AML-193 (cell line): Measurements from ENCODE around the gene FAHD2B.
"Not testable (repeated sequence)": the region's sequence is repeated elsewhere in the genome, so short reads cannot be mapped to it uniquely, and the experiment has no call there.

Source experiments
- DNase-seq, 2 experiments: peaks; one replicate each; lab custom pipeline; 2025; lab: John Stamatoyannopoulos, UW

Gene FAHD2B

GRCh38 chr2:97094772-97095611 is at the start of gene FAHD2B:
Gene FAHD2B (minus strand): TSS chr2:97094882. CDS start chr2:97091706, 3,176 bp downstream.
- peak; percentile 29 to 41 for DNase-seq

GRCh38 chr2:97144016-97144415 is 49.3 kb upstream of the FAHD2B start:
- not testable (repeated sequence) for DNase-seq

- not testable (repeated sequence) for DNase-seq
These were observed 34.4 kb upstream of the FAHD2B start for GRCh38 chr2:97129090-97129489.

GRCh38 chr2:97113882-97114255 is 19.2 kb upstream of the FAHD2B start:
- not testable (repeated sequence) for DNase-seq

GRCh38 chr2:97113050-97113881 is 18.6 kb upstream of the FAHD2B start, which contains the start of gene ANKRD36:
Gene ANKRD36 (plus strand): TSS chr2:97113153. CDS start chr2:97113740, 587 bp downstream.
- DNase-seq, result not testable (repeated sequence)

GRCh38 chr2:97112320-97113049 is 17.8 kb upstream of the FAHD2B start:
- not testable (repeated sequence) for DNase-seq

GRCh38 chr2:97111246-97111645 is 16.6 kb upstream of the FAHD2B start:
- DNase-seq, result not testable (repeated sequence)

GRCh38 chr2:97106878-97107277 is 12.2 kb upstream of the FAHD2B start:
- DNase-seq, result not testable (repeated sequence)

- not testable (repeated sequence) for DNase-seq
These were observed 4.2 kb upstream of the FAHD2B start for GRCh38 chr2:97098786-97099372.

- DNase-seq, result no peak
These were observed 979 bp upstream of the FAHD2B start for GRCh38 chr2:97095661-97096060.

GRCh38 chr2:97093983-97094771 is 505 bp downstream of the FAHD2B start:
- DNase-seq, result not testable (repeated sequence)

GRCh38 chr2:97092946-97093345 is 1.7 kb downstream of the FAHD2B start:
- not testable (repeated sequence) for DNase-seq

GRCh38 chr2:97088706-97089105 is 6.0 kb downstream of the FAHD2B start:
- not testable (repeated sequence) for DNase-seq

GRCh38 chr2:97085093-97085492 is 9.6 kb downstream of the FAHD2B start:
- DNase-seq, result not testable (repeated sequence)

GRCh38 chr2:97083516-97083915 is 11.2 kb downstream of the FAHD2B start:
- not testable (repeated sequence) for DNase-seq

GRCh38 chr2:97082206-97082605 is 12.5 kb downstream of the FAHD2B start:
- DNase-seq, result not testable (repeated sequence)

- not testable (repeated sequence) for DNase-seq
These were observed 13.8 kb downstream of the FAHD2B start for GRCh38 chr2:97080855-97081254.

- DNase-seq, result not testable (repeated sequence)
These were observed 17.5 kb downstream of the FAHD2B start for GRCh38 chr2:97077213-97077612.

GRCh38 chr2:97070915-97071314 is 23.8 kb downstream of the FAHD2B start:
- not testable (repeated sequence) for DNase-seq

- DNase-seq, result not testable (repeated sequence)
These were observed 26.0 kb downstream of the FAHD2B start for GRCh38 chr2:97068722-97069121.

GRCh38 chr2:97068074-97068473 is 26.6 kb downstream of the FAHD2B start:
- DNase-seq, result no peak
